Caco-2 (cell line): ENCODE data around the gene TMEM132C. TPM values are rescaled to one million over a fixed set of nuclear protein-coding genes. Genes with fewer than 3 reads are reported as not detected.

Source experiments
- BruUV-seq: library from RNA; stranded (reverse); fragments of 400-500 nt; replicated peaks from 2 replicates; lab custom pipeline; 2021; lab: Mats Ljungman, UMichigan
- CTCF ChIA-PET: fragments of 300-600 bp; sonication (Branson Sonifier 250); formaldehyde crosslinking; loops from one replicate; lab custom pipeline; 2022; ENCODE audit warnings: antibody characterized with exemption; lab: Charles Lee
- POLR2A ChIA-PET: fragments of 300-600 bp; sonication (Branson Sonifier 250); formaldehyde crosslinking; loops from one replicate; lab custom pipeline; 2022; ENCODE audit warnings: antibody characterized with exemption; lab: Charles Lee
- DNase-seq, 2 experiments: peaks; one replicate each; pipeline versions ENCODE4 v3.0.0 to v3.0.0-alpha.2; 2020 to 2022
- H3K27me3 ChIP-seq: replicated peaks from 2 replicates; pipeline ENCODE4 v1.6.0; 2011; ENCODE audit warnings: low read length; ENCODE audit not compliant: control insufficient read depth, insufficient read depth
- H3K36me3 ChIP-seq: 2 replicates; pipeline ENCODE4 v1.5.1; 2011; ENCODE audit warnings: low read length; ENCODE audit not compliant: control insufficient read depth, insufficient read depth
- H3K4me1 ChIP-seq: fragments of 250-450 bp; sonication (Bioruptor Pico); 2 replicates; pipeline ENCODE4 v1.5.1; 2020; ENCODE audit warnings: mild to moderate bottlenecking
- H3K4me3 ChIP-seq: 2 replicates; pipeline ENCODE4 v1.5.1; 2011; ENCODE audit warnings: low read depth, mild to moderate bottlenecking, control low read depth, low read length
- H3K9me3 ChIP-seq: fragments of 250-450 bp; sonication (Bioruptor Pico); 2 replicates; pipeline ENCODE4 v1.5.1; 2020; ENCODE audit warnings: mild to moderate bottlenecking, moderate library complexity
- H3K27ac Mint-ChIP-seq: one replicate; pipeline ENCODE4 v1.8.0; 2022; ENCODE audit warnings: mixed read lengths; ENCODE audit not compliant: unreplicated experiment
- H3K27me3 Mint-ChIP-seq: one replicate; pipeline ENCODE4 v1.8.0; 2022; ENCODE audit warnings: mixed read lengths; ENCODE audit not compliant: insufficient read depth, unreplicated experiment
- H3K36me3 Mint-ChIP-seq: one replicate; pipeline ENCODE4 v1.8.0; 2022; ENCODE audit warnings: mild to moderate bottlenecking, mixed read lengths; ENCODE audit not compliant: insufficient read depth, unreplicated experiment
- H3K4me1 Mint-ChIP-seq: one replicate; pipeline ENCODE4 v1.8.0; 2022; ENCODE audit warnings: low read depth, mixed read lengths; ENCODE audit not compliant: unreplicated experiment
- H3K4me3 Mint-ChIP-seq: one replicate; pipeline ENCODE4 v1.8.0; 2022; ENCODE audit warnings: mild to moderate bottlenecking, moderate library complexity, mixed read lengths; ENCODE audit not compliant: unreplicated experiment
- H3K9me3 Mint-ChIP-seq: one replicate; pipeline ENCODE4 v1.8.0; 2022; ENCODE audit warnings: mixed read lengths; ENCODE audit not compliant: unreplicated experiment
- CTCF ChIP-seq, 2 experiments: fragments of 200-600 bp in 1 of 2; IDR thresholded peaks; 1 replicate in 1 of 2; 2 replicates in 1 of 2; pipeline versions ENCODE4 v1.5.1 to v1.8.0; 2011 to 2022; ENCODE audit warnings: antibody characterized with exemption in 1 of 2, control low read depth in 1 of 2, inconsistent platforms in 1 of 2, low read depth in 1 of 2, low read length in 1 of 2, mild to moderate bottlenecking in 1 of 2, moderate library complexity in 1 of 2; ENCODE audit not compliant: insufficient read depth in 1 of 2, severe bottlenecking in 1 of 2, unreplicated experiment in 1 of 2
- intact Hi-C: fragments of 100-400 bp; cut with micrococcal nuclease; formaldehyde crosslinking; loops from one replicate; pipeline ENCODE4 v1.10.0; 2022; ENCODE audit not compliant: unreplicated experiment
- total RNA-seq: library from RNA; stranded (reverse); gene quantifications from 2 replicates; pipeline ENCODE4 v1.2.3, GENCODE V29; 2022

TMEM132C gene
- total RNA-seq, 1 experiment from 2014 or later = not detected

- BruUV-seq = no TSS peak
- peaks cover 11% of the 10 kb centered on the region for H3K9me3 Mint-ChIP-seq
- TF ChIP-seq CTCF (IDR thresholded peaks at IDR 0.05; ENCODE audit: insufficient read depth in 1 of 2, low read depth in 1 of 2, low read length in 1 of 2, severe bottlenecking in 1 of 2, unreplicated experiment in 1 of 2) = no peak
- intact Hi-C loops = no loop called here
- no peaks in the 10 kb centered on the region for H3K36me3 Mint-ChIP-seq
- H3K4me1 Mint-ChIP-seq = no peaks in the 10 kb centered on the region
- no peak overlapping the region for H3K27ac Mint-ChIP-seq
- no peak overlapping the region for H3K4me3 Mint-ChIP-seq
- no peak for DNase-seq
- Histone ChIP-seq H3K9me3 (no peaks in the 10 kb centered on the region), H3K4me3 (no peak overlapping the region), H3K27me3 (no peaks in the 10 kb centered on the region), H3K36me3 (no peaks in the 10 kb centered on the region), H3K4me1 (no peaks in the 10 kb centered on the region)
- CTCF ChIA-PET = no interaction called here
- POLR2A ChIA-PET = no interaction called here
- no peaks in the 10 kb centered on the region for H3K27me3 Mint-ChIP-seq
Measured at GRCh38 chr12:128339126-128339520, 72.2 kb downstream of the TMEM132C start.

GRCh38 chr12:128339631-128340030, 72.7 kb downstream of the TMEM132C start:
- ChIA-PET POLR2A (no interaction called here), CTCF (no interaction called here)
- H3K4me1 Mint-ChIP-seq = no peaks in the 10 kb centered on the region
- no peaks in the 10 kb centered on the region for H3K27me3 Mint-ChIP-seq
- BruUV-seq = no TSS peak
- H3K4me3 Mint-ChIP-seq = no peak overlapping the region
- TF ChIP-seq CTCF (IDR thresholded peaks at IDR 0.05; ENCODE audit: insufficient read depth in 1 of 2, low read depth in 1 of 2, low read length in 1 of 2, severe bottlenecking in 1 of 2, unreplicated experiment in 1 of 2) = no peak
- Histone ChIP-seq H3K4me3 (no peak overlapping the region), H3K36me3 (no peaks in the 10 kb centered on the region), H3K27me3 (no peaks in the 10 kb centered on the region), H3K4me1 (no peaks in the 10 kb centered on the region), H3K9me3 (no peaks in the 10 kb centered on the region)
- no peaks in the 10 kb centered on the region for H3K36me3 Mint-ChIP-seq
- no peak overlapping the region for H3K27ac Mint-ChIP-seq
- DNase-seq = no peak
- H3K9me3 Mint-ChIP-seq = peaks cover 13% of the 10 kb centered on the region
- intact Hi-C loops = no loop called here

DNA sequence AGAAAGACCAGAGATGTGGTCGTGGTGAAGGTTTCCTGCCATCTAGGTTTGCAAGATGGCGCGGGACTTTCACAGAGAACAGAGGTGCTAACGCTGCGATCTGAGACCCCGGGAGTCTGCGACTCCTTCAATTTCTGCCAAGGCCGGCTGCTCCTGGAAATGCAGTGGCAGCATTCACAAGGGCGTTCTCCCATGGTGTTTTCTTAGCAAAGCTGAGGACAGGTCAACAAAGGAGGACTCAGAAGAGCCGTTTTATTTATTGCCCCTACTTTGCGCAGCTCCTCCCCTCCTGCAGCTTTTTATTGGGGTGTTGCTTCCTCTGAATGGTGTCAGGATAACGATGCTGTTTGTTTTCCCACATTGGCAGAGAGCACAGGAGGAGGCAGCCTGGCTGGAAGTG, 86.3 kb downstream of the TMEM132C start:
- no peaks in the 10 kb centered on the region for H3K36me3 ChIP-seq
- no peaks in the 10 kb centered on the region for H3K36me3 Mint-ChIP-seq
- no TSS peak for BruUV-seq
- peaks cover 46% of the 10 kb centered on the region for H3K9me3 Mint-ChIP-seq
- no peak overlapping the region for H3K27ac Mint-ChIP-seq
- H3K27me3 ChIP-seq = no peaks in the 10 kb centered on the region
- no peak for TF ChIP-seq CTCF (IDR thresholded peaks at IDR 0.05; ENCODE audit: insufficient read depth in 1 of 2, low read depth in 1 of 2, low read length in 1 of 2, severe bottlenecking in 1 of 2, unreplicated experiment in 1 of 2)
- H3K4me3 ChIP-seq = no peak overlapping the region
- no peak overlapping the region for H3K4me3 Mint-ChIP-seq
- no peaks in the 10 kb centered on the region for H3K27me3 Mint-ChIP-seq
- ChIA-PET POLR2A (no interaction called here), CTCF (no interaction called here)
- H3K4me1 ChIP-seq = no peaks in the 10 kb centered on the region
- H3K9me3 ChIP-seq = no peaks in the 10 kb centered on the region; the same call in 1 of the 2 replicates
- no peak for DNase-seq
- intact Hi-C loops = no loop called here
- H3K4me1 Mint-ChIP-seq = no peaks in the 10 kb centered on the region
